K562 (cell line): Measurements from ENCODE around the gene TMEM123. TPM values are rescaled to one million over a fixed set of nuclear protein-coding genes. Genes with fewer than 3 reads are reported as not detected.
"Not testable (repeated sequence)": the region's sequence is repeated elsewhere in the genome, so short reads cannot be mapped to it uniquely, and the experiment has no call there.

Experiments used
- ATAC-seq: fragments of 200-7000 bp; cut with Tn5 transposase; 3 replicates; pipeline ENCODE4 v1.9.1; 2020; ENCODE audit warnings: moderate library complexity
- BruUV-seq: library from RNA; stranded (reverse); fragments of 400-500 nt; replicated peaks from 2 replicates; lab custom pipeline; 2021; lab: Mats Ljungman, UMichigan
- CTCF ChIA-PET: fragments of 300-600 bp; formaldehyde crosslinking; extraction: SDS; loops from one replicate; lab custom pipeline; 2021; ENCODE audit warnings: low intra/inter-chr PET ratio; lab: Yijun Ruan, JAX
- POLR2A ChIA-PET: fragments of 300-600, 350-650 bp; sonication (Branson Sonifier 250); formaldehyde crosslinking; extraction: SDS; loops from one replicate; lab custom pipeline; 2021; ENCODE audit warnings: antibody characterized with exemption, inconsistent platforms; lab: Yijun Ruan, JAX
- DNase-seq, 4 experiments: peaks; one replicate each; pipeline versions ENCODE4 v3.0.0 to v3.0.0-alpha.2; 2011 to 2018; ENCODE audit warnings: low spot score in 3 of 4, mixed read lengths in 3 of 4; ENCODE audit errors: extremely low read depth in 1 of 4
- FAIRE-seq: peaks from 2 replicates; lab custom pipeline; 2011; peaks lifted over from hg19 to GRCh38; lab: Jason Lieb, UNC
- H2AFZ ChIP-seq: 2 replicates; pipeline ENCODE4 v1.6.0; 2011; ENCODE audit warnings: low read depth, low read length, control low read depth, inconsistent platforms
- H3K27ac ChIP-seq: fragments of 200-600 bp; 3 replicates; pipeline ENCODE4 v1.8.0; 2011; ENCODE audit warnings: low read depth, mild to moderate bottlenecking, control low read depth, inconsistent platforms, low read length, moderate library complexity, mixed read lengths; ENCODE audit errors: extremely low read depth
- H3K27me3 ChIP-seq, 2 experiments: fragments of 300-600 bp in 1 of 2; 2 replicates in 1 of 2; 3 replicates in 1 of 2; pipeline versions ENCODE4 v1.6.0 to v1.8.0; 2011; ENCODE audit warnings: inconsistent platforms in 2 of 2, low read length in 2 of 2, mild to moderate bottlenecking in 1 of 2, mixed read lengths in 1 of 2, moderate library complexity in 1 of 2; ENCODE audit not compliant: control insufficient read depth in 2 of 2, insufficient read depth in 2 of 2
- H3K36me3 ChIP-seq: fragments of 300-600 bp; 3 replicates; pipeline ENCODE4 v1.8.0; 2011; ENCODE audit warnings: mild to moderate bottlenecking, low read length, inconsistent platforms; ENCODE audit not compliant: control insufficient read depth, insufficient read depth
- H3K4me1 ChIP-seq, 2 experiments: fragments of 200-600 bp in 1 of 2; replicated peaks in 1 of 2; 2 replicates in 1 of 2; 3 replicates in 1 of 2; pipeline versions ENCODE4 v1.5.1 to v1.8.0; 2011; ENCODE audit warnings: inconsistent platforms in 2 of 2, low read length in 2 of 2, mild to moderate bottlenecking in 1 of 2, mixed read lengths in 1 of 2, moderate library complexity in 1 of 2; ENCODE audit not compliant: control insufficient read depth in 2 of 2, insufficient read depth in 2 of 2
- H3K4me2 ChIP-seq: 2 replicates; pipeline ENCODE4 v1.6.1; 2011; ENCODE audit warnings: low read length, control low read depth, inconsistent platforms, mixed read lengths; ENCODE audit not compliant: insufficient read depth
- H3K4me3 ChIP-seq: fragments of 200-600 bp; sonication (generic), shearing (Covaris generic); 2 replicates; pipeline ENCODE4 v1.5.1; 2016; ENCODE audit warnings: control low read depth, inconsistent platforms
- H3K79me2 ChIP-seq: fragments of 200-600 bp; 3 replicates; pipeline ENCODE4 v1.8.0; 2011; ENCODE audit warnings: low read length, inconsistent platforms; ENCODE audit not compliant: control insufficient read depth, insufficient read depth
- H3K9ac ChIP-seq, 2 experiments: 2 replicates each; pipeline versions ENCODE4 v1.6.0 to v1.6.1; 2011; ENCODE audit warnings: low read depth in 2 of 2, low read length in 2 of 2, control low read depth in 1 of 2, inconsistent platforms in 1 of 2, mild to moderate bottlenecking in 1 of 2, mixed read lengths in 1 of 2; ENCODE audit not compliant: insufficient read depth in 1 of 2
- H3K9me1 ChIP-seq: one replicate; pipeline ENCODE4 v1.6.0; 2011; ENCODE audit warnings: inconsistent platforms, mild to moderate bottlenecking, low read length, moderate library complexity; ENCODE audit not compliant: control insufficient read depth, insufficient read depth
- H3K9me3 ChIP-seq: replicated peaks from 2 replicates; pipeline ENCODE4 v1.5.1; 2011; ENCODE audit warnings: low read depth, low read length, inconsistent platforms; ENCODE audit not compliant: control insufficient read depth, insufficient read depth
- H4K20me1 ChIP-seq: replicated peaks from 2 replicates; pipeline ENCODE4 v1.6.1; 2011; ENCODE audit warnings: low read length, inconsistent platforms, mixed read lengths; ENCODE audit not compliant: control insufficient read depth, insufficient read depth
- ARID1B ChIP-seq: fragments of 450-650 bp; IDR thresholded peaks from 2 replicates; pipeline ENCODE4 v1.6.1; 2016; ENCODE audit warnings: antibody characterized with exemption, mild to moderate bottlenecking, inconsistent platforms
- CXXC5 ChIP-seq: fragments of 250-450 bp; sonication (Bioruptor Pico); IDR thresholded peaks from 2 replicates; pipeline ENCODE4 v1.8.0; 2022; ENCODE audit warnings: inconsistent platforms, mild to moderate bottlenecking, moderate library complexity
- EGR1 ChIP-seq: fragments of 450-650 bp; conservative IDR thresholded peaks from 2 replicates; pipeline ENCODE4 v1.6.1; 2017; ENCODE audit warnings: mild to moderate bottlenecking
- EP400 ChIP-seq: fragments of 450-650 bp; IDR thresholded peaks from 2 replicates; pipeline ENCODE4 v1.6.1; 2017; ENCODE audit warnings: antibody characterized with exemption, mild to moderate bottlenecking, moderate library complexity
- FOXA3 ChIP-seq, 2 experiments: fragments of 450-650 bp in 1 of 2; sonication (generic) in 1 of 2; formaldehyde crosslinking; IDR thresholded peaks in 1 of 2; conservative IDR thresholded peaks in 1 of 2; 2 replicates each; pipeline versions ENCODE4 v1.4.0 to v1.8.0; 2020 to 2022; ENCODE audit warnings: mild to moderate bottlenecking in 2 of 2, missing genetic modification reagents in 1 of 2
- GABPB1 ChIP-seq: sonication (generic); formaldehyde crosslinking; IDR thresholded peaks from 2 replicates; pipeline ENCODE4 v1.8.0; 2022; ENCODE audit warnings: mild to moderate bottlenecking, missing genetic modification reagents
- HDAC2 ChIP-seq: fragments of 450-650 bp; IDR thresholded peaks from 2 replicates; pipeline ENCODE4 v1.6.1; 2016; ENCODE audit warnings: mild to moderate bottlenecking
- LEF1 ChIP-seq: fragments of 450-650 bp; IDR thresholded peaks from 2 replicates; pipeline ENCODE4 v1.6.1; 2016; ENCODE audit warnings: mild to moderate bottlenecking
- MLLT1 ChIP-seq, 2 experiments: fragments of 450-650 bp; IDR thresholded peaks; 2 replicates each; pipeline ENCODE4 v1.6.1; 2016
- MNT ChIP-seq, 2 experiments: fragments of 450-650 bp; conservative IDR thresholded peaks; 2 replicates each; pipeline ENCODE4 v1.6.1; 2017; ENCODE audit warnings: mild to moderate bottlenecking in 2 of 2, moderate library complexity in 2 of 2
- NFRKB ChIP-seq: fragments of 450-650 bp; IDR thresholded peaks from 2 replicates; pipeline ENCODE4 v1.6.1; 2016; ENCODE audit warnings: low read depth
- NONO ChIP-seq, 2 experiments: fragments of 200-400 bp in 1 of 2; fragments of 450-650 bp in 1 of 2; formaldehyde crosslinking in 1 of 2; IDR thresholded peaks; 2 replicates each; pipeline ENCODE4 v1.6.1; 2017; ENCODE audit warnings: low read depth in 2 of 2, mild to moderate bottlenecking in 2 of 2, moderate library complexity in 2 of 2, low read length in 1 of 2
- NRF1 ChIP-seq, 2 experiments: fragments of 450-650 bp; IDR thresholded peaks in 1 of 2; conservative IDR thresholded peaks in 1 of 2; 2 replicates each; pipeline ENCODE4 v1.6.1; 2014; ENCODE audit warnings: mild to moderate bottlenecking in 2 of 2
- PHF8 ChIP-seq: fragments of 200-600 bp; sonication (generic); IDR thresholded peaks from 2 replicates; pipeline ENCODE4 v1.6.1; 2012; ENCODE audit warnings: mixed run types, mild to moderate bottlenecking, inconsistent platforms, low read length, moderate library complexity, borderline replicate concordance
- POLR2A ChIP-seq: fragments of 450-650 bp; conservative IDR thresholded peaks from 2 replicates; pipeline ENCODE4 v1.6.1; 2016
- SOX6 ChIP-seq: fragments of 450-650 bp; IDR thresholded peaks from 2 replicates; pipeline ENCODE4 v1.6.1; 2014; ENCODE audit warnings: mild to moderate bottlenecking
- TAF9B ChIP-seq: fragments of 450-650 bp; IDR thresholded peaks from 2 replicates; pipeline ENCODE4 v1.6.1; 2018; ENCODE audit warnings: mild to moderate bottlenecking; ENCODE audit not compliant: partially characterized antibody
- YY1 ChIP-seq, 3 experiments: IDR thresholded peaks; 2 replicates each; pipeline ENCODE4 v1.6.1; 2011; ENCODE audit warnings: low read length in 2 of 3, mild to moderate bottlenecking in 2 of 3, moderate library complexity in 2 of 3, borderline replicate concordance in 1 of 3, control low read depth in 1 of 3, low read depth in 1 of 3; ENCODE audit not compliant: insufficient read depth in 3 of 3, insufficient replicate concordance in 2 of 3, control insufficient read depth in 1 of 3, insufficient read length in 1 of 3; ENCODE audit errors: extremely low read depth in 1 of 3
- WGBS: fragments of 100-300 bp; shearing (Covaris generic); methylation state at CpG from one replicate; pipeline ENCODE4 v1.1.6; 2016; ENCODE audit warnings: low coverage, mixed read lengths; ENCODE audit not compliant: insufficient coverage; ENCODE audit errors: missing lambda C conversion rate; 5-methylcytosine and 5-hydroxymethylcytosine counted together
- in situ Hi-C: fragments of 300-500 bp; cut with MboI; formaldehyde crosslinking; loops from 4 replicates; pipeline ENCODE4 v1.15.0; 2018; ENCODE audit warnings: inconsistent platforms, mixed read lengths
- intact Hi-C: fragments of 100-400 bp; cut with micrococcal nuclease; formaldehyde crosslinking; loops from 2 replicates; pipeline ENCODE4 v1.14.2; 2022
- polyA plus RNA-seq, 8 experiments: library from polyadenylated mRNA; depleted of rRNA in 4 of 8; stranded (reverse) in 5 of 8; unstranded in 3 of 8; fragments of >200 nt; fragmentation: Nextera tagmentation in 2 of 8; fragmentation: Illumina TruSeq in 1 of 8; extraction: Ambion mirVana in 2 of 8; extraction: Trizol in 1 of 8; gene quantifications; 2 replicates each; pipeline versions ENCODE4 v1.2.1 to v1.2.3, GENCODE V29; 2011 to 2014; ENCODE audit warnings: inconsistent platforms in 1 of 8, missing spikeins in 1 of 8
- total RNA-seq, 7 experiments: library from RNA; depleted of rRNA in 6 of 7; stranded (reverse); fragments of >200 nt in 6 of 7; fragmentation: Illumina TruSeq in 2 of 7; extraction: Trizol in 2 of 7; gene quantifications; 2 replicates each; pipeline versions ENCODE4 v1.2.1 to v1.2.3, GENCODE V29; 2011 to 2021; ENCODE audit warnings: low replicate concordance in 1 of 7

The TMEM123 gene
- total and polyA plus RNA-seq, 9 of the 15 experiments (the other 6 are each of a cell fraction or from before 2014, with no cell fraction given), result 19.8 to 344 (median 82.4) TPM

- Histone ChIP-seq H3K36me3 (peaks cover 35% of the 10 kb centered on the region), H2AFZ (peak overlapping the region; percentile 77), H3K27ac (peak overlapping the region; percentile 77), H3K4me3 (peak overlapping the region; percentile 23; the same call in 1 of the 2 replicates), H3K4me2 (peak overlapping the region; percentile 67), H3K79me2 (peaks cover 11% of the 10 kb centered on the region), H3K9ac (peak overlapping the region; percentile 50 to 84)
- H3K4me1 ChIP-seq, H4K20me1 ChIP-seq, FAIRE-seq, CTCF ChIA-PET, H3K9me1 ChIP-seq, BruUV-seq, H3K27me3 ChIP-seq, in situ Hi-C loops, intact Hi-C loops, DNase-seq, H3K9me3 ChIP-seq: not testable (repeated sequence)
- WGBS, result 37% methylated on average over 27 of the region's 31 CpGs
- POLR2A ChIA-PET, result interaction anchor here (0.6 to 1.5 kb wide), 4 partner anchors 15 to 585 kb away, joined by 3 to 6 read pairs (median 4); no protein-coding TSS in a partner anchor
- ATAC-seq, result peak; percentile 77
- TF ChIP-seq SOX6 (0 out of 2 replicates have a peak, but pooled peaks have one; percentile 15), NFRKB (0 out of 2 replicates have a peak, but pooled peaks have one; percentile 39), FOXA3 (CRISPR knock-in tag; conservative IDR thresholded peaks at IDR 0.05 in 1 of 2, IDR thresholded peaks at IDR 0.05 in 1 of 2) (peak; percentile 73 to 83; a peak in 3 of 4 replicates), NRF1 (conservative IDR thresholded peaks at IDR 0.05 in 1 of 2, IDR thresholded peaks at IDR 0.05 in 1 of 2) (0 out of 4 replicates have a peak, but pooled peaks of 1 of the 2 experiments have one; percentile 17), NONO (IDR thresholded peaks at IDR 0.05; ENCODE audit: low read depth in 2 of 2, low read length in 1 of 2) (0 out of 4 replicates have a peak, but pooled peaks of 1 of the 2 experiments have one; percentile 19), LEF1 (0 out of 2 replicates have a peak, but pooled peaks have one; percentile 25), TAF9B (peak; percentile 20), YY1 (IDR thresholded peaks at IDR 0.05; ENCODE audit: borderline replicate concordance in 1 of 3, control insufficient read depth in 1 of 3, extremely low read depth in 1 of 3, insufficient read depth in 3 of 3, insufficient read length in 1 of 3, insufficient replicate concordance in 2 of 3, low read depth in 1 of 3, low read length in 2 of 3) (peak in 1 of 3 experiments; percentile 65), HDAC2 (0 out of 2 replicates have a peak, but pooled peaks have one; percentile 32), ARID1B (peak; percentile 46), EP400 (peak; percentile 60; the same call in 1 of the 2 replicates), MLLT1 (IDR thresholded peaks at IDR 0.05) (peak in 1 of 2 experiments; percentile 43; a peak in 1 of 4 replicates), POLR2A (peak; percentile 31; the same call in 1 of the 2 replicates), CXXC5 (CRISPR knock-in tag) (peak; percentile 29; the same call in 1 of the 2 replicates), GABPB1 (CRISPR knock-in tag) (peak; percentile 40; the same call in 1 of the 2 replicates), MNT (conservative IDR thresholded peaks at IDR 0.05) (peak in 1 of 2 experiments; percentile 65; a peak in 3 of 4 replicates), PHF8 (peak; percentile 23; the same call in 1 of the 2 replicates), EGR1 (peak; percentile 68)
These were observed 77.7 kb downstream of the TMEM123 start for GRCh38 chr11:102374633-102375424.
